DMS53 (cell line): ENCODE measurements around the gene ANKRD11.
A peak's percentile ranks its signal among the peaks of the same experiment; 100 is the strongest.

ENCODE experiments used
- DNase-seq: peaks from one replicate; lab custom pipeline; 2025; lab: John Stamatoyannopoulos, UW

Gene ANKRD11

DNA sequence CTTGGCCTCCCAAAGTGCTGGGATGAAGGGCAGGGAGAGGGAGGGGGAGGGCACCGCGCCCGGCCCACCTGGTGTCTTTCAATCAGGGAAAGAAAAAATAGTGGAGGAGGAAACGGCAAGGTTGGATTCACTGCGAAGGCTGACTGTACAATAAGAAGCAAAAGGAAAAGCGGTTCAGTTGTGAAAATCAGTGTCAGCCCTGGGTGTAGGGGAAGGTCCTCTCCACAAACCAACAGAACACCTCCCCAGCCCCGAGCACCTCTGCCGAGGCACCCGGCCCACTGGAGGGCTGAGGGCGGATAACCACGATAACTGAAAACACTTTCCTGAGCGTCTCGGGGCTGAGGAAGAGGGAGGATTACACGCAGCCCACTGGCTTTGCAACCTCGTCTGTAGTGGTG is 16.4 kb upstream of the ANKRD11 start:
- no peak for DNase-seq

DNA sequence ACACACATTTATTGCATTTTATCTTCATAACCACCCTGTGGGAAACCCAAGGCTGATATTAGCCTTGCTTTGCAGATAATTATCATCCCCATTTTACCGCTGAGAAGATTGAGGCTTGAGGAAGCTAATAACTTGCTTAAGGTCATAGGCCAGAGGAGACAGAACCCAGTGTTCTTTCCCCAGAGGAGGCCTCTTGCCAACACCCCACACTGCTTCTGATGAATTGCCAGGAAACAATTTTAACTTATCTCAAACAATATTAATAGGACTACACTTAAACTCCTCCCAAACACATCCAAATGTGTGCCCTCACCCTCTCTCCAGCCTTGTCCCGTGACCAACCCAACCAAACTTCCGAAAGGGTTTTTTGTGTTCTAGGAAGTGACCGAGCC is 15.7 kb upstream of the ANKRD11 start:
- no peak for DNase-seq

DNA sequence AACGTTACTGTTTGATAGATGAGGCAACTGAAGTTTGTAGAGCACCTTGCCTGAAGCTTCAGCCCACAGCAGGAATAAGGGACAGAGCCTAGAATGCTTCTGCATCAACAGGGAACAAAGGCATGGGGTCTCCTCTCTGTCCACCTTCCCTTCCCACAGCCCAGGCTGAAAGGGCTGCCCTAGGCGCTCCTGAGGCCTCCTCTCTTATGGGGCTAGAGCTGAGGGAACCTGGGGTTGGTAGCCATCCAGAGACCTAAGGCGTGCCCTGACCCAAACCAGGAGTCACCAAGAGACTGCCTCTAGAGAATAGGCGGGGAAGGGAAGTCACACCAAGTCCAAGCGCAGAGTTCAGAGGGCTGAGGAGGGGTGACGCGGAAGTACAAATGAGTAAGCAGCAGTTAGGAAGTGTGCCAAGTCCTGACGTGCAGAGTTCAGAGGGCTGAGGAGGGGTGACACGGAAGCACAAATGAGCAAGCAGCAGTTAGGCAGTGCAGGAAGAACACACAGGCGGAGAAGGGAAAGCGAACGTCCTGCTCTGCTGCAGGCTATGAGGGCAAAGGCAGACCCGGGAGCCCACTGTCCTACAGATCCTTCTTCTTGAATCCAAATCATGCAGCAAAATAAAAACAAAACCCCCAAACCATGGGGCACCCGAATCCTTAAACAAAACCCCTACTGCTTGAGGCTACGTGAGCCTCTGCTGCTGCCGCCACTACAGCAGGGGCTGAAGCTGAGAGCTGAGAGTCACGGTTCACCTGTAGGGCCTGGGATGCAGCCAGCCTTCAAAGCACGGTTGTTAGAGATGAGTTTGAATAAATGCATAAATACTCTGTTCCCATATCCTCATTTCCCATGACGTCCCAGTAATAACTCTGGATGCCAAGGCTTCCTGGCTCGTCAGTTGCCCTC is 15.1 kb upstream of the ANKRD11 start:
- DNase-seq = peak; percentile 69

DNA sequence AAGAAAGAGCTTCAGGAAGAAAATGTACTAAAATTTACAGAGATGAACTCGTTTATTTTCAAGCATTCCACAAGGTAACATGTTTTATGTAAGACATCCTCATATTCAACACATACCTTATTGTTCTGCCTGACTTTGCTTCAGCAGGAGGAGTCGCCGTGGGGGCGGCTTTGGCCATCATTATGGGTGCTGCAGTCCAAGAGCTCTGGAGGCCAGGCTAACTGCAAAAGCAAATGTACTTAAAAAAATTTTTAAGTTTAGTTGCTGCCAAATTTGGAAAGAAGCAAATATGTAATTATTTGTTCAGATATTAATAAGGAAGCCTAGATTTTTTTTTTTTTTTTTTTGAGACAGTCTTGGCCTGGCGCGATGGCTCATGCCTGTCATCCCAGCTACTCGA is 13.7 kb upstream of the ANKRD11 start:
- DNase-seq = no peak

DNA sequence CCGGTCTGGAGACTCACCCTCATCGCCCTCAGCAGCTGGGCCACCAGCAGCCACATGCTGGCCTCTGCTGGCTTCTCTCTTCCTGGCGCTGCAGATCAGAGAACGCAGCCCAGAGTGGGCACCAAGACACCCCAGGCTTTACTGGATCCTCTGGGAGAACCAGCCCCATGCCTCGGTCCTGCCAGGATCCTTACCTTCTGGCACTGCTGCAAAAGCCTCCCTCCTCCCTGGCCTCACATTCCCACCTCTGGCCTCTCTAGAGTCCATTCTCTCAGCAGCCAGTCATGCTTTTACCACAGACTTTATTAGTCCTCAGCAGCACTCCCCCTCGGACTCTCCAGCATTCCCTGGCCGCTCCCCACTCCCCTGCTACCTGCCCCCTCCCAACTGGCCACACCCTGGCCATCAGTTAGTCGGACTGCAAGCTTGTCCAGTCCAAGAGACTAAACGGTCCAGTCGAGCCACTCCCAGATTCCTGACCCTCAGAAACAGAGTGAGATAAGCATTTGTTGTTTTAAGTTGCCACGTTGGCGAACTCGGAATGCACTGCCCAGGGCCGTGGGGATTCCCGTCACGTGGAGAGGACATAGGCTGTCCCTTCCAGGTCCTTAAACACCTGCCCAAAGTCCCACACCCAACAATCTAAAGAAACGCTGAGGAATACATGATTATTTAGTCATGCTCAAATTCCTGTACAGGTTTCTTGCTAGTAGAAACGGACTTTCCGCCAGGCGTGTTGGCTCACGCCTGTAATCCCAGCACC is 11.9 kb upstream of the ANKRD11 start:
- DNase-seq = peak; percentile 64

DNA sequence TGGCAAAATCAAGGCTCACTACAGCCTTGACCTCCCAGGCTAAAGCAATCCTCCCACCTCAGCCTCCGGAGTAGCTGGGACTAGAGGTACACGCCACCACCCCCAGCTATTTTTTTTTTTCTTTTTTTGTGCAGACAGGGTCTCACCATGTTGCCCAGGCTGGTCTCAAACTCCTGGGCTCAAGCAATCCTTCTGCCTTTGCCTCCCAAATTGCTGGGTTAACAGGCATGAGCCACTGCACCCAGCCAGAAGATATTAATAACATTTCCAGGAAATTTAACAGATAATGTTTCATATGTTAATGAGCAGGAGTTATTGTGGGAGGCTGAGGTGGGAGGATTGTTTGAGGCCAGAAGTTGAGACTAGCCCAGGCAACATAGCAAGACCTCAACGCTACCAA is 9.4 kb upstream of the ANKRD11 start:
- DNase-seq = no peak

DNA sequence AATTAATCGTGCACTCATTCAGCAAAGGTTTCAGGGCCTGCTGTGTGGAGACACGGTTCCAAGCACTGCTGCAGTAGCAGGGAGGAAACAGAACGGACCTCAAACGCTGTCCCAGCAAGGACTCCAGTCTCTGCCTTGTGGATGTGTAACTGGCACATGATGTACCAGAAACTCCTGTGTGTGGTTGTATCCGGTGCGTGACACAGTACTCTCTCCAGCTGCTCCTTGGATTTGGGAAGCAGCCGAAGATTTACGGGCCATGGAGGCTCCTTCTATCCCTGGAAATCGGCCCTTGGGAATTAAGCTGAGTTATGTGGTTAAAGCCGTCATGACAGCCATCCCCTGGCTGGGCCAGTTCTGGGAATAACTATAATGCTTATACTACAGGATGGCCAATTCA is 8.5 kb upstream of the ANKRD11 start:
- DNase-seq = no peak

DNA sequence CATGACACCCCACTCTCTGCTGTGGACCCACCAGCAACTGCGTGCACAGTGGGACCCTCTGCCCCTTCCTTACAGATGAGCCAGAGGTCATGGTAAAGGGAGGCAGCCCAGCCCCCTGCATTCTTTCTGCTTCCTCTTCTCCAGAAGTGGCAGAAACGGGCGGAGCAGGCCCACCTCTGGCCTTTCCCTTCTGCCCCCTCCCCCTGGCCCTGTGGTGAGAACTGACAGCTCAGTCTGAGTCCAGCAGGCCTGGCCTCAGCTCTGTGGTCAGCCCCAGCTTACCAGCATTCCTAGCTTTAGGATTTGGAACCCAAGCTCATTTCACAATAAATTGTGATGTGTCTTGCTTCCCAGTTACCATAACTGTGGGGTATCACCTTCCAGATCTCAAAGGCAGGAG is 4.8 kb upstream of the ANKRD11 start:
- DNase-seq = no peak

DNA sequence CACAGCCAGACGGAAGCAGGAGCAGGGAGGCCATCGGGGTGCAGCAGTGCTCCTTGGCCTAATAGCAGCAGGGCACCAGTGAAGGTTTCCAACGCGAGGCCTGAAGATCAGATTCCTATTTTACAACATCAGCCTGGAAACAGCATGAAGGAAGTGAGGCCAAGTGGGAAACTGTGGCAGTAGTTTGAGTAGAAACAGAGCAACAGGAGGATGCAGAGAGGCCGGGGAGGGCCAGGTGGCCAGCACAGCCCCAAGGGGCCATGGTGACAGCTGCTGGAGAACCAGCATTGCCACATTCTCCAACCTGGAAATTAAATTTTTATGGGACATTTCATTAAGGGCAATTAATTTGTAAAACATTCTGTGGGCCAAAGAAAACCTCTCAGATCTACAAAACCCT is 3.4 kb upstream of the ANKRD11 start:
- DNase-seq = no peak

DNA sequence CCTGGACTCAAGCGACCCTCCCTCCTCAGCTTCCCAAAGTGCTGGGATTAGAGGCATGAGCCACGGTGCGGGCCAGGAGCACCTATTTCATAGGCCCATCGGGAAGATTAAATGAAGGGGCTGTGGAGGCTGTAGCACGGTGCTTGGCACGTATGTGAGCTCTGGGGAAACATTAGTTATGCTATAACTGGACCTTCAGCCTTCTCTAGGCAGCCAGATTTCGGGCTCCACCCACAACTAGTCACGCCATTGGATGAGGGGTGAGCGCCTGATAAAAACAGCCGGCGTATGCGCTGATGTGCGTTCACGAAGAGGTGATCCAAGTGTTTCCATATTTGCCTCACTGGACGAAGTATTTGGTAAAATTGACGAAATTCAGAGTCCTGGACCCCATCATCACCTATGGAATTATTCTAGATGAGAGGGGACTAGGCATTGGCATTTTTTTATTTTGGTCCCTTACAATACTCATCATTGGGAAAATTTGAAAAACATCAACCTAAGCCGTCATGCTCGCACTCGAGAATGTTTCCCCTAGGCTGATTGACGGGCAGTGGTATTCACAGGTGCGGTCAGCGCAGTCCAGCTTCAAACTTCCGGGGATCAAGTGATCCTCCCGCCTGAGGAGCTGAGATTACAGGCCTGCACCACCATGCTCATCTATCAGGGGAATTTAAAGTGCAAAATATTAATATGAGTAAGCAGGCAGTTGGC is 1.8 kb upstream of the ANKRD11 start:
- no peak for DNase-seq

DNA sequence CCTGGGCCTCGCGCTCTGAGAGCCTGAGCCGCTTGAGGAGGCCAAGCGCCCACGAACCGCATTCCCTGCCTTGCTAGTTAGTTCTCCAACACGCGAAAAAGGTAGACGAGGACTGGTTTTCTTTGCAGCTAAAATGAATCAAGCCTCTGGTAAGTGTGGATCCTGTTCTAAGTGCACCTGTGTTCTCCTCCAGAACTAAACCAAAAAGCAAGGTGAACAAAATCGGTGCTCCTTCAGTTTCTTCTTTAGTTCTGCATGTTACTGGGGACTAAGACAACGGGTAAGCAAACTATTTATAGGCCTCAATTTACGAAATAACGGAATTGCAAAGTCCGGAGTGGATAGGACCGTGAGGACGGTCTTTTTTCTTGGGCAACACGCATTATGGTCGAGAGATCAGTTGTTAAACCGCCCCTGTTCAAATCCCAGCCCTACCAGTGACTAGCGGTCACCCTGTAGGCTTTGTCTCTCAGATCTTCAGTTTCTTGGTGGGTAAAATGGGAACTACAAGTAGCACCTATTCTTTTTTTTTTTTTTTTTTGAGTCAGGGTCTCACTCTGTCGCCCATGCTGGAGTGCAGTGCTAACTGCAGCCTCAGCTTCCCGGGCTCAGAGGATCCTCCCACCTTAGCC is 993 bp upstream of the ANKRD11 start:
- peak; percentile 46 for DNase-seq

DNA sequence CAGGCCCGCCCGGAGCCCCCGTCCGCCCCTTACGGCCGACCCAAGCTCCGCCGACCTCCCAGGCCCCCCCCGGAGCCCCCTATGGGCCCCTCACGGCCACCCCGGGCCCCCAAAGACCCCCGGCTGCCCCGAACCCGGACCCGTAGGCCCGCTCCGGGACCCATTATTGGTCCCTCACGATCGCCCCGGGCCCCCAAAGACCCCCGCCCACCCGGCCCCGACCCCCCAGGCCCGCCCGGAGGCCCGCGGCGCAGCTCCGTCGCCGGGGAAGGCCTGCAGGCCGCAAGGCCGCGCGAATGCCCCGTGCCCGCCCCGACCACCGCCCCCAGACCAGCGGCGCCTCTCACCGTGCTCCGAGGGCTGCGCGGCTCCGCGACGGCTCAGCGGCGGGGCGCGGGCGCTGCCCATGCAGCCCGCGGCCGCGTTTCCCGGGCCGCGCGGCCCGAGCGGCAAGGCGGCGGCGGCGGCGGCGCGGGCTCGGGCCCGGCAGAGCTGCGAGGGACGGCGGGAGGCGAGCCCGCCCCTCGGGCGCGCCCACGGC is 393 bp downstream of the ANKRD11 start:
- no peak for DNase-seq

DNA sequence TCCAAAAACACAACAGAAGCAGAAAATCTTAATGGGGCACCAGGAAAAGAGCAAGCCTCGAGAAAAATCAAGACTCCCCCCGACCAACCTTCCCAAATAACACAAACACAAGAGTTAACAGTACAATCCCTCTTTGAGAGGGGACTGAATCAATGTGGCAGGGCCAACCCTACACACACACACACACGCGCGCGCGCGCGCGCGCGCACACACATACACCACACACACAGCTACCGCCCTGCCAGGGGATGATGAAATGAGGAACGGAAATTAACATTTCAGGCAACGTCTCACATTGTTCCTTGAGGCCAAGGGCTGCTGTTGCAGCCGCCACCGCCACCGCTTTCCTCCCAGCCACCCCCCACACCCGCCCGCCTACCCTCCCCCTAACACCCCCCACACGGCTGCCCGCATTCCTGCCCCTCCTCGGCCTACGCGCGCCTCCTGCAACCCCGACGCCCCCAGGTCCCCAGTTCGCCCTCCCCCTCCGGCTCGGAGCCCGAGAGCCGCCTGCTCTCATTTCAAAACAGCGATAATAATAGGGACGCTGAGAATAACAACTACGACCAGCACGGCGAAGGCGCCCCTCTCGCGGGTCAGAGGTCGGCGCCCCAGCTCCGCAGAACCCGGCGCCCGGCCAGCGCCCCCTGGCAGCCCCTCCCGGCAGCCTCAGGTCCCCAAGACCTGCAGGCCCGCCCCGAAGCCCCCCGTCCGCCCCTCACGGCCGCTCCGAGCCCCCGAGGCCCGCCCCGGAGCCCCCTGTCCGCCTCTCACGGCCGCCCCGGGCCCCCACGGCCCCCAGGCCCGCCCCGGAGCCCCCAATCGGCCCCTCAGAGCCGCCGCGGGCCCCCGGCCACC is 1.1 kb downstream of the ANKRD11 start:
- peak; percentile 84 for DNase-seq

DNA sequence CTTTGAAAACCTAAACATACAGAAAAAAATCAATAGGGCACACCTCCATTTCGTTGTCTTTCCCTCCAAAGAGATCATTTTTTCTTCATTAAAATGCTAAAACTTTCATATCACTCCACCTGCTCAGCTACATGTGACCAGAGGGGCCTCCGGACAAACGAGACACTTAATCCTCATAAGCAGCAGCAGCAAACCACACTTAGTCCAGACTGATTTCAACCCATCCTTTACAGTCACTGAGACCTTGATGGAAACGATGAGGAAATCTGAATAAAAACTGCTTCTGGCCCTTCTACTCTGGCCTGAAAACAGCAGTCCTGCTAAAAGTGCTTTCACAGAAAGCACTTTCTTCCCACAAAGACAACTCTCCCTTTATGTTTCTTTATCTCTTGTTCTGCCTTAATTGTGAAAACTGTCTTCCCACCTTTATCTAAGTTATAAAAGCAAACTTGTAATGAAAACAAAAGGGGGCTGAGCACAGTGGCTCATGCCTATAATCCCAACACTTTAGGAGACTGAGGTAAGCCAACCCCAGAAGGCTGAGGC is 4.6 kb downstream of the ANKRD11 start:
- DNase-seq = no peak

DNA sequence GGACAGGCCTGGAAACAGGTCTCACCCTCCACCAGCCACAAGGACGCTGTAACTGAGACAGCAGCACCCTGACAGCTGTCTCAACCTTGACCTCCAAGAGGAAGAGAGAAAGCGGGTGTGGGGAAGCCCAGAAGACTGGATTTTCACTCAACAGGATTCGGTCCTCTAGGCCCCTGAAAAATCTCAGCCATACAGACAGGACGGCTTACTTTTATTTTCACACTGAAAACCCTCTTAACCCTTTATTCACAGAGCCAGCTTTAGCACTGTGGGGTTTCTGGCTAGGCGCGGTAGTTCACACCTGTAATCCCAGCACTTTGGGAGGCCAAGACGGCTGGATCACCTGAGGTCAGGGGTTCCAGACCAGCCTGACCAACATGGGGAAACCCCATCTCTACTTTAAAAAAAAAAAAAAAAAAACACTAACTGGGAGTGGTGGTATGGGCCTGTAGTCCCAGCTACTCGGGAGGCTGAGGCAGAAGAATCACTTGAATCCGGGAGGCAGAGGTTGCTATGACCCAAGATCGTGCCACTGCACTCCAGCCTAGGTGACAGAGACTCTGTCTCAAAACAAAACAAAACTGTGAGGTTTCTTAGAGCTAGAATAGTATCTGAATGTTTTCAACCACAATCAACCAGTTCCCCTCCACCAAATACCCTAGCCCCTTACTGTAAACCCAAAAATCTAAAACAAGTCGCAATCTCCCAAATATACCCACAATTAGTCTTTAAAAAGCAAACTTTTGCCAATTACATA is 5.3 kb downstream of the ANKRD11 start:
- no peak for DNase-seq

DNA sequence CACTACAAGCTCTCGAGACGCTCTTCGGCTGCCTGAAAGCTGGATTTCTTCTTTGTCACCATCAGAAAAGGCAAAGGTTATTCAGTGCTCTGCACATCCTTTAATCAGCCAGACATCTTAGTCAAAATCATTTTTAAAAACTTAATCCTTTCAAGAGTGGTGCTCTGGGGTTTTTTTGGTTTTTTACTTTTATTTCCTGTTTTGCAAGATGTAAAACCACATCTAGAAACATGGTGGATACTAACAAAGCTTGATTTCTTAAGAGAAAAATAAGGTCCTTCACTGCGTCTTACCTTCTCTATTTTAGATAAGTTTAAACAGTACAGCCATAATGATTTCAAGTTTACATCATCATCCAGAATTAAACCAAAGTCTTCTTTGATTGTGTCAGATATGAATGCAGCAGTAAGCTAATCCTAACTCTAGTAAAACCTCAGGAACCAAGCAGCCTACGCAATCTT is 6.3 kb downstream of the ANKRD11 start:
- DNase-seq = no peak

DNA sequence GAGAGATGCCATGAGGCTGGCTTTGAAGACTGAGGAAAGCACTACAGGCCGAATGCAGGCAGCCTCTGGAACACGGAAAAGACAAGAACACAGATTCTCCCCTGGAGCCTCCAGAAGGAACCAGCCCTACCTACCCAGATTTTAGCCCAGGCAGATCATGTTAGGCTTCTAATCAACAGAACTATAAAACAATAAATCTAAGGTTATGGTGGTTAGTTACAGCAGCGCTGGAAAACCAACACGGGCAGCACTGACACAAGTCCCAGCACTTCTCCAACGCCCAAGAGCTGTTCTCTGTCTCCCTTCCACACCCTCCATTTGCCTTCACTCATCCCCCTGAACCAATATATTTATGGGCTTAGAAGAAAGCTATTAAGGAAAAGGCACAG is 7.5 kb downstream of the ANKRD11 start:
- DNase-seq = no peak

DNA sequence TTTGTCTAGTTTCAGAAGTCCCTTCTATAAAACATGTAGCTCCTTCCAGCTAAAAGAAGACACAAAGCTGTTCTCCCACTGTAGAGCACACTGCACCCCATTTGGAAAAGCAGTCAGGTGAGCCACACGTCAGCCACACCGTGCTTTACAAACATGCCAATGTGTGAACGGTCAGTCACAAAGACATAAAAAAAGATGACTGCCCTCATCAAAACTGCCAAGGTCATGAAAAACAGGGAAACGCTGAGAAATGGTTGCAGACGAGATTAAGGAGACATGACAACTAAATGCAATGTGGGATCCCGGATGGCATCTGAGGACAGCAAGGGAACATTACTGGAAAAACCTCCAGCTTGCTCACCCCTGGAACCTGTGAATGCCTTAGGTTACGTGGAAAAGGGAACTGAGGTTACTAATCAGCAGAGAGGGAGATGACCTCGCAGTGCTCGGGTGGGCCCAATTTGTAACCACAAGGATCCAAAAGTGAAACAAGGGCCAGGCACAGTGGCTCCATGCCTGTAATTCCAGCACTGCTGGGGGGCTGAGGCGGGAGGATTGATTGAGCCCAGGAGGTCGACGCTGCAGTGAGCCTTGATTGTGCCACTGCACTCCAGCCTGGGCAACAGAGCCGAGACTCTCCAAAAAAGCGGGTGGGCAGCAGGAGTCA is 8.1 kb downstream of the ANKRD11 start:
- DNase-seq = no peak

DNA sequence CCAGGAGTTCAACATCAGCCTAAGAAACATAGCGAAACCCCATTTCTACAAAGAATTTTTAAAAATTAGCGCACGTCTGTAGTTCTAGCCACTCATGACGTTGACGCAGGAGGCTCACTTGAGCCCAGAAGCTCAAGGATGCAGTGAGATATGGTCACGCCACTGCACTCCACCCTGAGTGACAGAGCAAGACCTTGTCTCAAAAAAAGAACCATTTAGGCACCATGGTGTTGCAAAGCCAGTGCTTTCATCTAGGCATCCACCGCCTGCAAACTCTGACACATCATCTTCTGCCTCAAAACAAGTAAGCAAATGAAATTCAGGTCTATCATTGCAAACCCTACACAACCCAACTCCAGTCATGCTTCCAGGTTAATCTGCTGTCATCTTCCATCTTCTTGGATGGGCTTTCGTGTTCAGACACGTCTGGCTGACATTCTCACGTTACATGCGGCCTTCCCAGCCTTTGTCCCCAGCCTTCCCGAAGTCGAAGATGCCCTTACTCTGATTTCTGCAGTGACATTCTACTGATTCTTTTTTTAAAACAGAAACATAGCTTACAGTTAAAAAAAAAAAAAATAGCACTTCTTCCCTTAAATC is 8.9 kb downstream of the ANKRD11 start:
- DNase-seq = no peak
